Liver (tissue), 2 donors: Measurements from ENCODE around the gene NAT14.

ENCODE experiments used
- CTCF ChIP-seq: fragments of 150-350 bp; IDR thresholded peaks from 2 replicates; pipeline ENCODE4 v1.5.1; 2017; ENCODE audit warnings: improper control_type of control experiment, low read depth, low read length; ENCODE audit not compliant: missing input control
- TF ChIP-seq, protein P1 (sequence below): IDR thresholded peaks from 2 replicates; pipeline ENCODE4 v1.6.1; 2016; ENCODE audit warnings: antibody characterized with exemption
- donor health status: healthy.

DNA sequence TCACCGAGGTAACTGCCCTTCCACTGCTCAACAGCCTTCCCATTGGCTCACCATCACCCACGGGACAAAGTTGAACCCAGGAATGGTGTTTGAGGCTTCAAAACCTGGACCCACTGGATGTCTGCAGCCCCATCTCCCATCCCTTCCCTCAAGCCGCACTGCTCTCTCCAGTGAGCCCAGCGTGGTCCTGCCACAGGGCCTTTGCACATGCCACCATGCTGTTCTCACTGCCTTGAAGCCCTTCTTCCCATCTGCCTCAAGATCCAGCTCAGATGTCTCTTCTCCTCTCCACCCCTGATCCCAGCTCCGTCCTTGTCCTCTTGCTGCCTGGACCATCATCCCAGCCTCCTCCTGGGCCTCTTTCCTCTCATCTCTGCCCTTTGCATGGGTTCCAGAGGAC is 45.9 kb upstream of the NAT14 start:
- TF ChIP-seq, protein P1, sequence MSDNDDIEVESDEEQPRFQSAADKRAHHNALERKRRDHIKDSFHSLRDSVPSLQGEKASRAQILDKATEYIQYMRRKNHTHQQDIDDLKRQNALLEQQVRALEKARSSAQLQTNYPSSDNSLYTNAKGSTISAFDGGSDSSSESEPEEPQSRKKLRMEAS = no peak
- TF ChIP-seq CTCF = no peak
